ENCODE data around the gene LIPT2.

The LIPT2 gene

DNA sequence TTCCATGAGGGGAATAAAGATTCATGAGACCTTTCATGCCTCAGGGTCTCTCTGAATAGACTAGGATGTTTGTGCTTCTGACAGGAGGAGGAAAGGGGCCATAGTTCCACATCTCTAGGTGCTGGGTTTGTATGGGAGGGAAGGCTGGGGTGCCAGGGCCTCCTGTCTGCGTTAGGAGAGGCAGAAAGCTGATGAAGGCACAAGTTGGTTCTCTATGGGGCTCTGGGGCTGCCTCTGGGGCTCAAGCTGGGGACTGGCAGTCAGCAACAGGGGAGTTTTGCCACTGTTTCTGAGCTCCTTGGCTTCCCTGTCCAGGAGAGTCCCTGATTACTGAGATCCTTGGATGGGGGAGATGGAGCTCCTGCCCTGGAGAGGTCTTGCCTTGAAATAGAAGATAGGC lies 30.3 kb downstream of the LIPT2 start:
- no peak for DNase-seq

DNA sequence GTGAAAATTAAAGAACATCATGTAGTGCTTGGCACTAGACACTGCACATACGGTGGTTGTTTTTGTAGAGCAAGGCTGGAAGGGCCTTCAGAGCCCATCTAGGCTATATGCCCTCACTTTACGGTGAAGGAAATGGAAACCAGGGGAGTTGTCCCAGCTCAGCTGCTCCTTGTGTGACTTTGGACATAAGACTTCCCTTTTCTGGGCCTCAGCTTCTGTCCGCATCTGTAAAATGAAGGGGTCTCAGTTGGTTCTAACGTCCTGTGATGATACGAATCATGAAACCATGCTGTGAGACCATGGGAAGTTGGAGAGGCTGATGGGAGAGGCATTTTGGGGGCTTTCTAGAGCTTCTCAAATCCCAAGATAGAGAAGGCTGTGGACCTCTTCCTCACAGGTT lies 30.9 kb downstream of the LIPT2 start:
- peak; percentile 29 for DNase-seq

DNA sequence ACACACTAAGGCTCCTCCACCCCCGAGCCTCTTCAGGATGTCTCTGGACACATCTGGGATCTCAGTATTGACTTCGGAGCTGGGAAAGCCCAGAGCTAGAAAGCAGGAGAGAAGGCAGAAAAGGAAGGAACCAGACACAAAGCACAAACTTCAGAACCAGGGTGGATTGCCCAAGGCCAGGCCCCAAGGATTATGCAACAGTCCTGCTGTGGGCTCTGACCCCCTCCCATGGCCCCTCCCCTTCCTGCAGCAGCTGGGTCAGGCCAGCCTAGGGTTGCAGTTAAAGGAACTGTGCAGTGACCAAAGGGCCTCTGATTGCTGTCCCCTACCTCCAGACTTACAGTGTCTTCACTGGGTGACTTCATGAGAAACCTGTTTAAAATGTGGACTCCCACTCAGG lies 31.5 kb downstream of the LIPT2 start:
- peak; percentile 81 for DNase-seq

DNA sequence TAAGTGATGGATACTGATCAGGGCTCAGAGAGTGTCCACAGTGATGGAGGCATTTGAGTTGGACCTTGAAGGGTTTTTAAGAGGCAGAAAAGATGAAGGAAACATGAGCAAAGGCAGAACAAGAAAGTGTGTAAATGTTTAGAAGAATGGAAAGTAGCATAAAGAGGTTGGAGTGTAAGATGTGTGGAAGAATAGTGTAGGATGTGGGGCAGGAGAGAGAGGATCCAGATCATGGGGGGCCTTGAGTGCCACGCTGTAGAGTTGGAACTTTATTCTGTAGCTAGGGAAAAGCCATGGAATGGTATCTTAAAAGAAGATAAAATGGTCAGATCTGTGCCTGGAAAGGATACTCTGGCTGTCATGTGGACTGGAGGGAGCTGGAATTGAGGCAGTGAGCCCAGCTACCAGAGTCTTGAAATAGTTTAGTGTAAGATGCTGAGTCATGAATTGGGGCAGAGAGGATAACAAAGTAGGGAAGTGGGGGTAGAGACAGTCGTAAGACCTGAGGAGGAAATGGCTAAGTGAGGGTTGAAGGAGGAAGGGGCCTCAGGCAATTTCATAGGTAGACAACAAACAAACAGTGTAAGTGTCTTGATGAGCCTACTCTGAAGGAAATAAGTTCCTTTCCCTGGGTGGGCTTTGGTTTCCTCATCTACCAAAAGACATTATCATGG lies 32.9 kb downstream of the LIPT2 start:
- DNase-seq, result peak; percentile 89

DNA sequence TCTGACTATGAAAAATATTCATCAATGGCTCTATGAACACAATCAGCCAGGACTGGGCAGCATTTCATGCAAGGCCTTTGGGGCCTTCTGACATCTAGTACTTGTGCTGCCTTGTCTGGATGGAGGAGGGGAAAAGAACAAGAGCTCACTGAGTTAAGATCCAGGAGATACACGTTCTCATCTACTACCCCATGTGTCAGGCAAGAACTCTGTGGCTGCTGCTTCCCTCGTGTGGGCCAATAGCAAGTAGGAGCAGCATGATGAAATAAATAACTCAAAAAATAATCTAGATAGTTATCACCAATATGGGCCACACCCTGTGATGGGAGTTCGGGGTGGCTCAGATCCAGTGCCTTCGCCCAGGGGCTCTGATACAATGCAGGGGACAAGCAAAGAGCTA lies 33.5 kb downstream of the LIPT2 start:
- peak; percentile 79 for DNase-seq

DNA sequence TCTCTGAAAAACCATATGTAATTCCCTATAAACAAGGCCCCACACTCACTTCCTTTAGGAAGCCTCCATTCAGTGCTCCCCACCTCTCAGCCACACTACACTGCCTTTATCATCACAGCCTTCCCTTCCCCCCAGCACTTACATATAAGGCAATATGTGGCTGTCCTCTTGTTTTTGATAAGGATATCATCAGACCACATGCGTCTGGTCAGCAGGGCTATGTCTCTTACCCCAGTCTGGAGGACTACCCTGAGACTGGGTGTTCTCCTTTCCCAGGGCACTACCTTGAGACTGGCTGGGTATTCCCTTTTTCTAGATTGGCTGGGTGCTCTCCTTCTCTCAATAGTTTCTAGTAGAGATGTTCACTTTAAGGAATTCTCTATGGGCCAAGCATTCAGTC lies 33.9 kb downstream of the LIPT2 start:
- DNase-seq, result peak; percentile 95

DNA sequence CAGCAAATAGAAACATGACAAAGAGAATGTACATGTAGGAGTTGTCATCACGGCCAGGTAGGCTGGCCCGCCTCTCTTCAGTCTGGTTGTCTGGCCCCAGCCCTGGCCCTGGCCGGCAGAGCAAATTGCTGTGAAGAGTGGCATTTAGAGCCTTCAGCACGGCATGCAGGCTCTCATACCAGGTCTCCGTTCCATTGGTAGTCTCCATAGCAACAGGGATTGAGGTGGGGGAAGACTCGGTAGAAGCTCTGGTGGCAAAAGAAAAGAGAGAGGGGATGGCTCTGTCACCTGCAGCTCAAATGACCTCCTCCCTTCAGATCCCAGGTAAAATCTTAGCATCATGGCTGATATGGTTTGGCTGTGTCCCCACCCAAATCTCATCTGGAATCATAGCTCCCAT lies 36.2 kb downstream of the LIPT2 start:
- DNase-seq, result no peak

DNA sequence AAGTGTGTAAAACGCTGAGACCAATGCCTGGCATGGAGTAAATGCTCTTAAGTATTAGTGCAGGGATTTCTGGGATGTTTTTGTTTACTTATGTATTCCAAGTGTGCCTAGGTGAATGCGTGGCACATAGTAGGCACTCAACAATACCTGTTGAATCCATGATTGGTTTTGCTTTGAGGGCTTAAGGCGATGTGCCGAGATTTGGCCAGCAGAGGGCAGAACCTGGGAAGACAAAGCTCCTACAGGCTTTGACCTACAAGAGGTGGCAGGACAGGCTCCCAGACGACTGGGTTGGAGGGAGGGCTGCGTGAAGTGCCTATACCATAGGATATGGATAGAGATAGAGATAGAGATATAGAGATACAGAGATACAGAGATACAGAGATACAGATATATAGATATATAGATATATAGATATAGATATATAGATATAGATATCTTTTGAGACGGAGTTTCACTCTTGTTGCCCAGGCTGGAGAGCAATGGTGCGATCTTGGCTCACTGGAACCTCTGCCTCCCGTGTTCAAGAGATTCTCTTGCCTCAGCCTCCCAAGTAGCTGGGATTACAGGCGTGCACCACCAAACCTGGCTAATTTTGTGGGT lies 40.0 kb downstream of the LIPT2 start:
- DNase-seq, result peak; percentile 88

DNA sequence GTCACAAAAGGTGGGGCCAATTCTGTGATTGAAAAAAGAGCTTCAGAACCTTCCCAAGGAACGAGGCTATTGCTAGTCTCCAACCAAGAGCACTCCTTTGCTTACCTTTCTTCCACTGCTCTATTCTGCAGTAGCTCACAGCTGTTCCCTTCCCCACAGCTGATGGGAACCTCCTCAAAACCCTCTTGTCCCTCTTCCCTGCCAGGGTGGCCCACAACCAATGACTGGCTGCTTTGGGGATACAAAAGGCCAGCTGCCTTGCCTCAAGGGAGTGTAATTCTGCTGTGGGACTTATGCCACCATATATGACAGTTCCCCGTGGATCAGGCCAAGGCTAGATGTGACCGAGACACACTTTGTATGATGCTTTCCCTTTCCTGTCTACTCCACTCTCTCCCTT lies 41.2 kb downstream of the LIPT2 start:
- DNase-seq, result no peak

DNA sequence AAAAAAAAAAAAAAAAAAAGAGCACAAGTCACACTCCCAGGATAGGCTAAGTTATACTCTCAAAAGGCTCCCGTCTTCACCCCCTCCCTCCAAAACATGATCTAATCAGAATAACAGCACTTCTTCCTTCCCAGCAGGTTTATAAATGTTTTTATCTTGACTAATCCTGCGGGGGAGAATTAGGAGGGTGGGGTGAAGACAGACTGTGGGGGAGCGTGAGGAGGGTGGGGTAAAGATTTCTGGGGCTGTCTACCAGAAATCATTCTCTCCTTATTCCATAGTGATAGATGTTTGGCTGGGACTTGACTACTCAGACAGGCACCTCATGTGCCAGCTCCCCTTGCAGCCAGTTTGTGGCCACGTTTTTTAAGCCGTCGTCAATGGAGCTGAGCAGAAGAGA lies 43.2 kb downstream of the LIPT2 start:
- no peak for DNase-seq

DNA sequence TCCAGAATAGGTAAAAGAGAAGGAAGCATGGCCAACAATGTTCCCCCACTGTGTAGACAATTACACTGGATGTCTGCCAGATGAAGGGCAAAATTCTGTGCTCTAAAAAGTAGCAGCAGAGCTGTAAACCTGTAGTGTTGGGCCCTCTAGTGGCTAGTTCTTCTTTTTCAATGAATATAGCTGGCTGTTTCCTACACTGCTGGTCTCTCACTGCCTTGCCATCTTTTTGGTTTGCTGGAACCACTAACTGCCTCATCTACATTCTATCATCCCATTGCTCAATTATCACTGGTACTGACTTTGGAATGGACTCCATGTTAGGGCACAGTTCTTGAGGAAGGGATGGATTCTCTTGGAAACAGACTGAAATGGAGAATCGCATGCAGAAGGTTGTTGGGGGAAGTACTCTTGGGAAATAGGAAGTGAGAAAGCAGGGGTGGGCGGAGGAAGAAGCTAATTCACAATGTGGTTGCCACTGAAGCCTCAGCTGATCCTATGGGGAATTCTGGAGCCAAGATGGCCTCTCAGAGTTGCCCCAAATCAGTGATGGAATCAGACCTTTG lies 44.1 kb downstream of the LIPT2 start:
- DNase-seq, result peak; percentile 97

DNA sequence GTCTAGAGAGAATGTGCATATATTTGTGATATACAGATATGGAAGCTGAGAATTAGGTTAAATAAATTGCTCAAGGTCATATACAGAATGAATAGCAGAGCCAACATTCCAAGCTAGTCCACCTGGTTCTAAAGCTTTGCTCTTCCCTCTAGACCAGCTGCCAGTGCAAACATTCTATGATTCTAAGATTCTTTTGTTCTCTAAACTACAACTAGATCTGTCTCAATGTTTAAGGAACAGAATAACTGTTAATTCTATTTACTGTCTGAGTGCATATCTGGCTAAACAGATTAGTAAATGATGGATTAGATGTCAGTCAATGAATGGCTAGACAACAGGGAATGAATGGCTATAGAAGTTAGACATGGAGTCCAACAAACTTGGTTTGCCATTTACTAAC lies 45.8 kb downstream of the LIPT2 start:
- DNase-seq, result no peak

DNA sequence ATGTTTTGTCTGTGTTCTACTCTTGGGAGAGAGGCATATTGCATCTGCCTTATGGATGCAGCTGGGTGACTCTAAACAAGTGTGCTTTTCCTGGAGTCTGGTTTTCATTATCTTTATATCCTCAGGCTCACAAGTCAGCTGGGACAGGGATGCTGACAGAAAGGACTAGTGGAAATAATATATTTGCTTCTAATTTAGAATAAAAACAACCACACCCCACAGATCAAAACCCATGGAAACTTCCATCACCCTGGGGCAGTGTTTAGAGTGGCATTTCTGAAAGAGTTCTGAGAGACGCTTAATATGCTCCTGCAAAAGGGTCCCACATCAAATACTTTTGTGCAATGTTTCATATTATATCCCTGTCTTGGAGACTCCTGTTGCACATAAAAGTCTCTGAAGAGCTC lies 47.0 kb downstream of the LIPT2 start:
- DNase-seq, result no peak

DNA sequence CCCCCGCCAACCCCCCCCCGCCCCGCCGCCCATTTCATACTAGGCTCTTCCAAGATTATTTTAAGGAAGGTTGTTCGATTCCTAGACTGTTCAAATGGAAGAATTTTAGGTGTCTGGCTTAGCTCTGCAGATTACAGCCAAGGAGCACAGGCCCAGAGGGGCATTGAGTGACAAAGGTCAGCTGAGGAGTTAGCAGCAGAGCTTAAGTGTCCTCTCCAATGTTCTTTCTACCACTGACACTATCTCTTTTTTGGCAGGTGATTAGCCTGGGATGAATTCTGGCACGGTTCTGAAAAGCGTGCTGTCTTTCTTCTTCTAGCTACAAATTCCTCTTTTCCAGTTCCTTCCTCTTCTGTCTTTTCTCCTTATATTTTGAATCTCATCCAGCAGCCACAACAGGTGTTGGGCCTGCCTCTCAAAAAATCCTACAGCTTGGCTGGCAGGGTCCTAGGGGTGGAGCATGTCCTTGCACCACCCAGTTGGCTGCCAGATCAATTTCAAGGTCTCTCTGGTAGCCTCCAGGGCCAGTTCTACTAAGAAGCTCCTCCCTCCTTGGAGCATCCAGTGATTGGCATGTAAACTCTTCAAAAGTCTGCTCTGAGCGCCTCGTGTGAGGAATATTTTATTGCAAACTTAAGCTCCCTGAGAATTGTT lies 49.2 kb downstream of the LIPT2 start:
- no peak for DNase-seq

DNA sequence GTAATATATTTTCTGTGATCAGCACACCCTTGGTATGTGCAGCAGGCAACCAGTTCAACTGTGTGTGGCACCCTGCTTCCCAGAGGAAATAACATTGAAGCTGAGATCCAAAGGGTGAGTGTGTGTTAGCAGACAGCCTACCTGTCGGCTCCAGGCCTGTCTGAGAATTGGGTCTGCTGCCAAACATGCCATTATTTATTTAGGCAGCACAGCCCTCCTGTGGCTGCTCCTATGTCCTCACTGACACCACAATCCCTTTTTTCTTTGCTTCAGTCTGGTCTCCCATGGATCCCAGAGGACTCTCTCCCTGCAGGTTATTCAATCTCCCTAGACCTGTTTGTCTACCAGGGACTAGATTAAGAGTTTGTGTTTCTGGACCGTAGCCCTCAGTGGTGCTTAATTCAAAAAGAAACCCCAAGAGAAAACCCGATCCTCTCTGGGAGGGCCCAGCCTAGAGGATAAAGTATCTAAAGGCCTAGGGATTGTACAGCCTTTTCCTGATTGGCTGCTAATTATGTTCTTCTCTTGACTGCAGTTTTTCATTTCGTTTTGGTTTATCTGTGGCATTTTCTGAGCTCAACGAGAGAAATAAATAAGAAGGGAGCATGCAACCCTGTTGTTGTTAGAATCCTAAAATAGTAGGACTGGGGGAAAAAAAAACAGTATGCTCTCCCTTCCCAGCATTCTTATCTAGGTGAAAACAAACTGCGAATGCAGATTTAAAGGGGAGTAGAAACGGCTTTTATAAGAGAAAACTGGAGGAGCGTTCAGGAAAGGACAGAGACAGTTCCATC lies 50.3 kb downstream of the LIPT2 start:
- DNase-seq, result peak; percentile 38

DNA sequence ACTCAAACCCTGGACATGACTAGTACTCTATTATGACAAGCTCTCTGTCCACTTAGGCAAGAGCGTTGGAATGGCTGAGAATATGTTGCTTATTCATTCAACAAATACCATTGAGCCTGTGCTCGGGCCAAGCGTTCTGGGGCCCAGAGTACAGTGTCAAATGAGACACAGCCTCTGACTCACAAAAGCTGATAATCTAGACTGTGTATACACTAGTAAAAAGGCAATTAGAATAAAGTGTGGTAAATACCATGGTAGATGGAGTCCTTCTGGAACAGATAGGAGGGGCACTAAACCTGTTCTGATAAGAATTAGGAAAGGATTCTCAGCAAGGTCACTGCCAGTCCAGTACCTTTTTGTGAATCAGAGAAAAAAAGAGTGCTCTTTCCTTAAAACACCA lies 50.9 kb downstream of the LIPT2 start:
- DNase-seq, result peak; percentile 27

Data from hematopoietic multipotent progenitor cell treated with erythropoietin and hydrocortisone succinate and interleukin-3 and kit ligand, for 6 days (in vitro differentiated cells).